ENCODE data around the gene NALF2. TPM values are rescaled to one million over a fixed set of nuclear protein-coding genes. Genes with fewer than 3 reads are reported as not detected.

Gene NALF2
- polyA plus RNA-seq, 1 donor from 2014 or later, result 5.4 TPM

GRCh38 chrX:69552512-69552911 is 48.4 kb downstream of the NALF2 start:
- no peaks in the 10 kb centered on the region for H4K20me1 ChIP-seq (ENCODE audit: insufficient read depth)
- H3K9ac ChIP-seq (ENCODE audit: low read length), result no peak overlapping the region
- no peak overlapping the region for H3K27ac ChIP-seq (ENCODE audit: low read length)
- H3K4me3 ChIP-seq (ENCODE audit: low read length), result no peak overlapping the region
- H3K36me3 ChIP-seq (ENCODE audit: insufficient read depth, low read length), result no peaks in the 10 kb centered on the region
- no peak overlapping the region for H2AFZ ChIP-seq (ENCODE audit: low read depth, low read length)
- H3F3A ChIP-seq (ENCODE audit: insufficient read depth, low read length, poor library complexity, severe bottlenecking), result no peaks in the 10 kb centered on the region
- TF ChIP-seq EZH2 (IDR thresholded peaks at IDR 0.05; ENCODE audit: borderline replicate concordance, insufficient read depth, low read length, poor library complexity, severe bottlenecking) (no peak), SMC3 (conservative IDR thresholded peaks at IDR 0.05; ENCODE audit: poor library complexity) (no peak), REST (IDR thresholded peaks at IDR 0.05; ENCODE audit: borderline replicate concordance) (no peak), RAD21 (conservative IDR thresholded peaks at IDR 0.05) (no peak), MXI1 (conservative IDR thresholded peaks at IDR 0.05; ENCODE audit: poor library complexity, severe bottlenecking) (no peak), POLR2AphosphoS5 (IDR thresholded peaks at IDR 0.05) (no peak), TAF1 (IDR thresholded peaks at IDR 0.05; ENCODE audit: low read depth) (no peak)
- no peaks in the 10 kb centered on the region for H3K27me3 ChIP-seq (ENCODE audit: insufficient read depth, low read depth, low read length)
- no peak overlapping the region for H3K4me2 ChIP-seq (ENCODE audit: low read length)
- H3K79me2 ChIP-seq (replicated peaks; ENCODE audit: insufficient read depth, low read length), result no peaks in the 10 kb centered on the region
- no peaks in the 10 kb centered on the region for H3K9me3 ChIP-seq (ENCODE audit: low read length)
- H3K9me2 ChIP-seq (ENCODE audit: insufficient read depth, low read length), result no peaks in the 10 kb centered on the region

Other genes starting within 250 kb of the NALF2 start
- 1.1 and 1.3 TPM in 2 replicates for gene EDA, start 111.8 kb downstream of the NALF2 start, polyA plus RNA-seq